DOHH2 (cell line): ENCODE results near the gene MAK.
"Not testable (repeated sequence)": the region's sequence is repeated elsewhere in the genome, so short reads cannot be mapped to it uniquely, and the experiment has no call there.

Experiments used
- H3F3A ChIP-seq: fragments of 200-600 bp; sonication (generic), shearing (Covaris generic); 2 replicates; pipeline ENCODE4 v1.6.0; 2016; ENCODE audit warnings: antibody characterized with exemption, mild to moderate bottlenecking; ENCODE audit not compliant: control insufficient read depth, insufficient read depth
- H3K27ac ChIP-seq: fragments of 200-600 bp; sonication (generic); 2 replicates; pipeline ENCODE4 v1.5.1; 2014; ENCODE audit warnings: low read depth, mild to moderate bottlenecking, low read length, moderate library complexity
- H3K27me3 ChIP-seq: fragments of 200-600 bp; sonication (generic); 2 replicates; pipeline ENCODE4 v1.6.1; 2014; ENCODE audit warnings: mild to moderate bottlenecking, low read length, mixed read lengths; ENCODE audit not compliant: control insufficient read depth
- H3K36me3 ChIP-seq: fragments of 200-600 bp; sonication (generic); 2 replicates; pipeline ENCODE4 v1.6.1; 2014; ENCODE audit warnings: mild to moderate bottlenecking, low read length, moderate library complexity, mixed read lengths; ENCODE audit not compliant: control insufficient read depth
- H3K4me1 ChIP-seq: fragments of 200-600 bp; sonication (generic); 2 replicates; pipeline ENCODE4 v1.6.1; 2014; ENCODE audit warnings: mild to moderate bottlenecking, low read length, mixed read lengths; ENCODE audit not compliant: control insufficient read depth
- H3K4me2 ChIP-seq: fragments of 200-600 bp; sonication (generic); 2 replicates; pipeline ENCODE4 v1.6.0; 2014; ENCODE audit warnings: mild to moderate bottlenecking, low read length, moderate library complexity
- H3K4me3 ChIP-seq: fragments of 200-600 bp; sonication (generic); 2 replicates; pipeline ENCODE4 v1.5.1; 2014; ENCODE audit warnings: mild to moderate bottlenecking, low read length, mixed read lengths
- H3K79me2 ChIP-seq: fragments of 200-600 bp; sonication (generic); 2 replicates; pipeline ENCODE4 v1.6.1; 2014; ENCODE audit warnings: mild to moderate bottlenecking, low read length, mixed read lengths; ENCODE audit not compliant: control insufficient read depth
- H3K9me2 ChIP-seq: fragments of 200-600 bp; sonication (generic); replicated peaks from 2 replicates; pipeline ENCODE4 v1.6.1; 2014; ENCODE audit warnings: mild to moderate bottlenecking, low read length, mixed read lengths; ENCODE audit not compliant: control insufficient read depth
- H3K9me3 ChIP-seq: fragments of 200-600 bp; sonication (generic); 2 replicates; pipeline ENCODE4 v1.6.1; 2014; ENCODE audit warnings: antibody characterized with exemption, low read length, mixed read lengths; ENCODE audit not compliant: control insufficient read depth, insufficient read depth
- H4K20me1 ChIP-seq: fragments of 200-600 bp; sonication (generic); 2 replicates; pipeline ENCODE4 v1.6.0; 2014; ENCODE audit warnings: low read depth, mild to moderate bottlenecking, antibody characterized with exemption, low read length, moderate library complexity; ENCODE audit not compliant: control insufficient read depth, insufficient read depth
- EZH2phosphoT487 ChIP-seq: fragments of 200-600 bp; sonication (generic); IDR thresholded peaks from 2 replicates; pipeline ENCODE4 v1.6.1; 2017; ENCODE audit warnings: borderline replicate concordance, mild to moderate bottlenecking, antibody characterized with exemption, low read length, moderate library complexity, mixed read lengths
- TF ChIP-seq, protein P1 (sequence below): fragments of 200-600 bp; sonication (generic); IDR thresholded peaks from one replicate; pipeline ENCODE4 v1.5.1; 2014; ENCODE audit warnings: antibody characterized with exemption, mild to moderate bottlenecking, low read depth, low read length; ENCODE audit not compliant: poor library complexity, severe bottlenecking

Gene MAK

DNA sequence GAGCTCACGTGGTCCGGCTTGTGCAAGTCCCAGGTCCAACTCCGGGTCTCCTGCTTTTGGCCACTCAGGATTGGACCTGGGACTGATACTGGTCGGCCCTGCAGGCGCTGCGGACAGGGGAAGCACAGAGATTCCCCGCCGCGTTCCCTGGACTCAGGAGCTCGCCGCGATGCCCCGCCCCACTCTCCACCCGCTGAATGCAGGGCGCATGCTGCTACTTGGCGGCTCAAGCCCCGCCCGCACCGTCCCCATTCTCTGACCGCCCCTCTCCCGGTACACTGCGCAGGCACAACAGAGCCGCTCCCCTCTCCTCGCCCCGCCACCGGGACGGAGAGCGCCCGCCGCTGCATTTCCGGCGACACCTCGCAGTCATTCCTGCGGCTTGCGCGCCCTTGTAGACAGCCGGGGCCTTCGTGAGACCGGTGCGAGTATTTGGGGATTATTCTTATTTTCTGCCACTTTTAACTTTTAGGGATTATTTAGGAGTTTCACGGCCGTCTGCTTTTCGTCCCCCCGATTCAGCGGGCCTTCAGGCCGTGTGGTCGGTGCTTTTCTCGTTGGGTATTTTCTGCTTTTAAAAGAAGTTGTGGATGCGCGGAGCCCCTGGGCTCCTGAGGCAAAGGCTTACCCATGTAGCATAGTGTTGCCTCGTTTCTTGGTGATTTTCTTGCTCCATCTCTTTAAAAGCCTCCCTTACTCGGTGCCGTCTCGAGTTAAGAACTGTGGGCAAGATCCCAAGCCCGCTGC lies 115.3 kb downstream of the MAK start, which contains the start of gene TMEM14C:
Gene TMEM14C (plus strand): TSS at position 251 of the 747 bp plus-strand sequence. CDS start 1,544 bp downstream, outside the sequence.
- H3K27me3 ChIP-seq, result no peaks in the 10 kb centered on the region
- H3K79me2 ChIP-seq, result peaks cover 29% of the 10 kb centered on the region
- H3K4me3 ChIP-seq, result peak within 1 kb of the TSS; percentile 87
- TF ChIP-seq, protein P1, sequence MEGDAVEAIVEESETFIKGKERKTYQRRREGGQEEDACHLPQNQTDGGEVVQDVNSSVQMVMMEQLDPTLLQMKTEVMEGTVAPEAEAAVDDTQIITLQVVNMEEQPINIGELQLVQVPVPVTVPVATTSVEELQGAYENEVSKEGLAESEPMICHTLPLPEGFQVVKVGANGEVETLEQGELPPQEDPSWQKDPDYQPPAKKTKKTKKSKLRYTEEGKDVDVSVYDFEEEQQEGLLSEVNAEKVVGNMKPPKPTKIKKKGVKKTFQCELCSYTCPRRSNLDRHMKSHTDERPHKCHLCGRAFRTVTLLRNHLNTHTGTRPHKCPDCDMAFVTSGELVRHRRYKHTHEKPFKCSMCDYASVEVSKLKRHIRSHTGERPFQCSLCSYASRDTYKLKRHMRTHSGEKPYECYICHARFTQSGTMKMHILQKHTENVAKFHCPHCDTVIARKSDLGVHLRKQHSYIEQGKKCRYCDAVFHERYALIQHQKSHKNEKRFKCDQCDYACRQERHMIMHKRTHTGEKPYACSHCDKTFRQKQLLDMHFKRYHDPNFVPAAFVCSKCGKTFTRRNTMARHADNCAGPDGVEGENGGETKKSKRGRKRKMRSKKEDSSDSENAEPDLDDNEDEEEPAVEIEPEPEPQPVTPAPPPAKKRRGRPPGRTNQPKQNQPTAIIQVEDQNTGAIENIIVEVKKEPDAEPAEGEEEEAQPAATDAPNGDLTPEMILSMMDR, result no peak
- no peak for TF ChIP-seq EZH2phosphoT487
- peaks cover 26% of the 10 kb centered on the region for H3K36me3 ChIP-seq
- H4K20me1 ChIP-seq, result no peaks in the 10 kb centered on the region
- H3F3A ChIP-seq, result peaks cover 9% of the 10 kb centered on the region
- H3K9me2 ChIP-seq, result no peaks in the 10 kb centered on the region
- peaks cover 23% of the 10 kb centered on the region for H3K9me3 ChIP-seq
- peaks cover 38% of the 10 kb centered on the region for H3K4me1 ChIP-seq
- peak within 1 kb of the TSS; percentile 83 for H3K4me2 ChIP-seq
- peak within 1 kb of the TSS; percentile 64 for H3K27ac ChIP-seq

DNA sequence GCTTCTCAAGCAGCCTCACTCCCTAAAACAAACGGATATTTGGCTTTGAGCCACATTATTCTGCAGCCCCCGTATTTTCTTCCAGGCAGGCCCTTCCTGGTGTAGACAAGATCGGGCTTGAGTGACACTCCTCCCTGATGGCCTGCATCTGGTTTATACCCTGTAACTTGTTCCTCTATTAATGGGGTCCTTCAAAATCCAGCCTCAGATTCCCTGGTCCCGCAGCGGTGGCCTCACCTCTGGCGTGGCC lies 115.8 kb downstream of the MAK start:
- H3K9me3 ChIP-seq, result peaks cover 27% of the 10 kb centered on the region
- H3K36me3 ChIP-seq, result peaks cover 23% of the 10 kb centered on the region
- H3K27ac ChIP-seq, result peak overlapping the region; percentile 64
- no peak for TF ChIP-seq EZH2phosphoT487
- TF ChIP-seq, protein P1, result no peak
- peaks cover 9% of the 10 kb centered on the region for H3F3A ChIP-seq
- no peaks in the 10 kb centered on the region for H4K20me1 ChIP-seq
- peak overlapping the region; percentile 83 for H3K4me2 ChIP-seq
- peaks cover 38% of the 10 kb centered on the region for H3K4me1 ChIP-seq
- peak overlapping the region; percentile 87 for H3K4me3 ChIP-seq
- H3K9me2 ChIP-seq, result no peaks in the 10 kb centered on the region
- H3K79me2 ChIP-seq, result peaks cover 29% of the 10 kb centered on the region
- H3K27me3 ChIP-seq, result no peaks in the 10 kb centered on the region

DNA sequence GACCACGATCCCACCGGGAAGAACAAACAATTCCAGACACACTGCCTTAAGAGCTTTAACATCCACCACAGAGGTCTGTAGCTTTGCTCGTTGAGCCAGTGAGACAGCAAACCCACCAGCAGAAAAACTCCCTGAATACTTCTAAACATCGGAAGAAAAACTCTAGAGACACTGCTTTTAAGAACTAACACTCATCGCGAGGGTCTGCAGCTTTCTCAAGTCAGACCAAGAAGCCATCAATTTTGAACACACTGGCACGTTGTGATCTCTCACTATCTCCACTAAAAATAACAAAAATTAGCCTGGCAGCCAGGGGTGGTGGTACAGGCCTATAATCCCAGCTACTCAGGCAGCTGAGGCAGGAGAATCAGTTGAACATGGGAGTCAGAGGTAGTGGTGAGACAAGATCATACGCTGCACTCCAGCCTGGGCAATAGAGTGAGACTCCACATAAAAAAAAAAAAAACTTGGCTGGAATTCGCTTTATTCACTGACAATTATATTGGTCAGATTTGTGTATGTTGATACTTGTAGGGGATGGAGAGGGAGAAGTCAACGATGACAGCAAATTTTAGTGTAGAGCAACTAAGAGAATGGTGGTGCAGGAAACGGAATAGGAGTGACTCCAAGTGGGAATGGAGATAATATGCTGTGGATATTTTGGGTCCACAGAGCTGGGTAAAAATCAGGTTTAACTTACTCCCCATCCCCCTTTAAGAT lies 116.3 kb downstream of the MAK start:
- H3K9me2 ChIP-seq, result no peaks in the 10 kb centered on the region
- H3F3A ChIP-seq, result peaks cover 12% of the 10 kb centered on the region
- no peaks in the 10 kb centered on the region for H4K20me1 ChIP-seq
- peaks cover 23% of the 10 kb centered on the region for H3K36me3 ChIP-seq
- no peak for TF ChIP-seq EZH2phosphoT487
- TF ChIP-seq, protein P1, result no peak
- H3K9me3 ChIP-seq, result peaks cover 27% of the 10 kb centered on the region
- peak overlapping the region; percentile 87 for H3K4me3 ChIP-seq
- peak overlapping the region; percentile 83 for H3K4me2 ChIP-seq
- H3K4me1 ChIP-seq, result peaks cover 38% of the 10 kb centered on the region
- H3K79me2 ChIP-seq, result peaks cover 29% of the 10 kb centered on the region
- peak overlapping the region; percentile 64 for H3K27ac ChIP-seq
- H3K27me3 ChIP-seq, result no peaks in the 10 kb centered on the region

DNA sequence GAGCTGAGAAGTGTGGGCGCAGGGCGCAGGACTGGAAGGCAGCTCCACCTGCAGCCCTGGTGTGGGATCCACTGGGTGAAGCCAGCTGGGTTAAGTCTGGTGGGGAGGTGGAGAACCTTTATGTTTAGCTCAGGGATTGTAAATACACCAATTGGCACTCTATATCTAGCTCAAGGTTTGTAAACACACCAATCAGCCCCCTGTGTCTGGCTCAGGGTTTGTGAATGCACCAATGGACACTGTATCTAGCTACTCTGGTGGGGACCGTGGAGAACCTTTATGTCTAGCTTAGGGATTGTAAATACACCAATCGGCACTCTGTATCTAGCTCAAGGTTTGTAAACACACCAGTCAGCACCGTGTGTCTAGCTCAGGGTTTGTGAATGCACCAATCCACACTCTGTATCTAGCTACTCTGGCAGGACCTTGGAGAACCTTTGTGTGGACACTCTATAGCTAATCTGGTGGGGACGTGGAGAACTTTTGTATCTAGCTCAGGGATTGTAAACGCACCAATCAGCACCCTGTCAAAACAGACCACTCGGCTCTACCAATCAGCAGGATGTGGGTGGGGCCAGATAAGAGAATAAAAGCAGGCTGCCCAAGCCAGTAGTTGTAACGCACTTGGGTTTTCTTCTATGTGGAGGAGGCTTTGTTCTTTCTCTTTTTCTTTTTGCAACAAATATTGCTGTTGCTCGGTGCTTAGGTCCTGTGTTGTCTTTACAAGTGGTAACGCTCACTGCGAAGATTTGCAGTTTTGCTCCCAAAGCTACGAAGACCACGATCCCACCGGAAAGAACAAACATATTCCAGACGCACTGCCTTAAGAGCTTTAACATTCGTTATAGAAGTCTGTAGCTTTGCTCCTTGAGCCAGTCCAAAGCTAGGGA lies 117.1 kb downstream of the MAK start:
- Histone ChIP-seq H3K79me2 (peaks cover 29% of the 10 kb centered on the region), H3K4me3 (peak overlapping the region; percentile 87), H3K4me1 (peaks cover 38% of the 10 kb centered on the region), H3F3A (peaks cover 14% of the 10 kb centered on the region), H3K27ac (peak overlapping the region; percentile 64), H3K36me3 (peaks cover 22% of the 10 kb centered on the region), H3K9me3 (peaks cover 27% of the 10 kb centered on the region), H3K4me2 (peak overlapping the region; percentile 83)
- not testable (repeated sequence) for H3K27me3 ChIP-seq, H4K20me1 ChIP-seq, H3K9me2 ChIP-seq
